Sigmoid colon (tissue), 7 donors: Measurements from ENCODE around the gene TMEM30A. TPM values are rescaled to one million over a fixed set of nuclear protein-coding genes. Genes with fewer than 3 reads are reported as not detected.

Experiments used
- DNase-seq: peaks from one replicate; pipeline ENCODE4 v3.0.0-alpha.2; 2019
- H3K27ac ChIP-seq, 4 donors: fragments of 200-600 bp; sonication (generic); one replicate each; pipeline ENCODE4 v1.5.1; 2016 to 2019; ENCODE audit warnings: mild to moderate bottlenecking in 1 of 4
- H3K27me3 ChIP-seq, 3 donors: fragments of 200-600 bp; sonication (generic); one replicate each; pipeline ENCODE4 v1.5.1; 2019; ENCODE audit warnings: mild to moderate bottlenecking in 1 of 3
- H3K36me3 ChIP-seq, 4 donors: fragments of 200-600 bp; sonication (generic); one replicate each; pipeline ENCODE4 v1.5.1; 2016 to 2019
- H3K4me1 ChIP-seq, 4 donors: fragments of 200-600 bp; sonication (generic); one replicate each; pipeline ENCODE4 v1.5.1; 2017 to 2019
- H3K4me3 ChIP-seq, 4 donors: fragments of 200-600 bp; sonication (generic); one replicate each; pipeline ENCODE4 v1.5.1; 2017 to 2019; ENCODE audit warnings: mild to moderate bottlenecking in 2 of 4, moderate library complexity in 1 of 4
- H3K9me3 ChIP-seq, 4 donors: fragments of 200-600 bp in 3 of 4; sonication (generic) in 3 of 4; one replicate each; pipeline versions ENCODE4 v1.5.1 to v1.6.1; 2013 to 2019
- EP300 ChIP-seq, 4 donors: sonication (generic); formaldehyde crosslinking; IDR thresholded peaks; one replicate each; pipeline ENCODE4 v1.6.1; 2017; ENCODE audit warnings: antibody characterized with exemption in 4 of 4
- POLR2A ChIP-seq, 2 donors: fragments of 450-650 bp; IDR thresholded peaks; one replicate each; pipeline ENCODE4 v1.6.1; 2016; ENCODE audit warnings: antibody characterized with exemption in 2 of 2, mild to moderate bottlenecking in 2 of 2, moderate library complexity in 2 of 2
- POLR2AphosphoS5 ChIP-seq, 4 donors: sonication (generic); formaldehyde crosslinking; IDR thresholded peaks; one replicate each; pipeline ENCODE4 v1.6.1; 2017; ENCODE audit warnings: antibody characterized with exemption in 4 of 4
- WGBS, 2 donors: extraction: QIAGEN DNeasy Blood & Tissue Kit; methylation state at CpG; one replicate each; pipeline ENCODE4 v1.1.7; 2013; 5-methylcytosine and 5-hydroxymethylcytosine counted together
- intact Hi-C: fragments of 100-400 bp; cut with DNase I; formaldehyde crosslinking; loops from one replicate; pipeline ENCODE4 v1.15.1; 2023
- polyA plus RNA-seq, 3 donors: library from polyadenylated mRNA; stranded (reverse); fragments of 200-250 nt; gene quantifications; one replicate each; pipeline ENCODE4 v1.2.3, GENCODE V29; 2013
- total RNA-seq, 4 donors: library from RNA; depleted of rRNA; stranded (reverse); fragments of >200 nt; gene quantifications; one replicate each; pipeline ENCODE4 v1.1.0, GENCODE V29; 2016
- TF ChIP-seq, protein P1 (sequence below), 4 experiments: fragments of 450-650 bp in 3 of 4; fragments of 200-600 bp in 1 of 4; IDR thresholded peaks; one replicate each; pipeline ENCODE4 v1.5.1; 2016 to 2019; ENCODE audit warnings: antibody characterized with exemption in 4 of 4, mild to moderate bottlenecking in 3 of 4, moderate library complexity in 2 of 4
- donor health status: healthy with polysubstance abuse.
- donor health status: Bipolar disorder and iron deficiency.
- donor health status: healthy.

Gene TMEM30A
- total and polyA plus RNA-seq, 7 donors, result 10.8 to 95.6 (median 69.5) TPM

GRCh38 chr6:75213732-75214131 is 70.9 kb downstream of the TMEM30A start:
- DNase-seq, result no peak
- TF ChIP-seq POLR2A (IDR thresholded peaks at IDR 0.05) (no peak), POLR2AphosphoS5 (IDR thresholded peaks at IDR 0.05) (no peak), EP300 (IDR thresholded peaks at IDR 0.05) (no peak)
- TF ChIP-seq, protein P1, sequence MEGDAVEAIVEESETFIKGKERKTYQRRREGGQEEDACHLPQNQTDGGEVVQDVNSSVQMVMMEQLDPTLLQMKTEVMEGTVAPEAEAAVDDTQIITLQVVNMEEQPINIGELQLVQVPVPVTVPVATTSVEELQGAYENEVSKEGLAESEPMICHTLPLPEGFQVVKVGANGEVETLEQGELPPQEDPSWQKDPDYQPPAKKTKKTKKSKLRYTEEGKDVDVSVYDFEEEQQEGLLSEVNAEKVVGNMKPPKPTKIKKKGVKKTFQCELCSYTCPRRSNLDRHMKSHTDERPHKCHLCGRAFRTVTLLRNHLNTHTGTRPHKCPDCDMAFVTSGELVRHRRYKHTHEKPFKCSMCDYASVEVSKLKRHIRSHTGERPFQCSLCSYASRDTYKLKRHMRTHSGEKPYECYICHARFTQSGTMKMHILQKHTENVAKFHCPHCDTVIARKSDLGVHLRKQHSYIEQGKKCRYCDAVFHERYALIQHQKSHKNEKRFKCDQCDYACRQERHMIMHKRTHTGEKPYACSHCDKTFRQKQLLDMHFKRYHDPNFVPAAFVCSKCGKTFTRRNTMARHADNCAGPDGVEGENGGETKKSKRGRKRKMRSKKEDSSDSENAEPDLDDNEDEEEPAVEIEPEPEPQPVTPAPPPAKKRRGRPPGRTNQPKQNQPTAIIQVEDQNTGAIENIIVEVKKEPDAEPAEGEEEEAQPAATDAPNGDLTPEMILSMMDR (IDR thresholded peaks at IDR 0.05), result no peak
- no peak overlapping the region for H3K27ac ChIP-seq
- intact Hi-C loops, result loop anchor here (5.0 kb wide), 1 partner anchor 1536 kb away; no protein-coding TSS in a partner anchor
- no peaks in the 10 kb centered on the region for H3K36me3 ChIP-seq
- H3K4me1 ChIP-seq, result peaks cover 0 to 34% (median 7%) of the 10 kb centered on the region in 4 donors
- no peaks in the 10 kb centered on the region for H3K9me3 ChIP-seq
- 88 to 91% methylated on average over 2 of the region's 2 CpGs for WGBS, 2 donors
- H3K27me3 ChIP-seq, result no peaks in the 10 kb centered on the region
- no peak overlapping the region for H3K4me3 ChIP-seq

- intact Hi-C loops, result loop anchor here (5.0 kb wide), 1 partner anchor 1536 kb away; no protein-coding TSS in a partner anchor
- Histone ChIP-seq H3K36me3 (no peaks in the 10 kb centered on the region), H3K27me3 (no peaks in the 10 kb centered on the region), H3K27ac (no peak overlapping the region), H3K4me1 (peaks cover 0 to 39% (median 9%) of the 10 kb centered on the region in 4 donors), H3K4me3 (no peak overlapping the region), H3K9me3 (no peaks in the 10 kb centered on the region)
- DNase-seq, result no peak
- TF ChIP-seq, protein P1 (IDR thresholded peaks at IDR 0.05), result no peak
- WGBS, 2 donors, result 20 to 58% methylated on average over 1 of the region's 1 CpG
These were observed 71.5 kb downstream of the TMEM30A start for GRCh38 chr6:75213112-75213511.

- DNase-seq, result no peak
- TF ChIP-seq, protein P1 (IDR thresholded peaks at IDR 0.05), result no peak
- TF ChIP-seq POLR2AphosphoS5 (IDR thresholded peaks at IDR 0.05), result no peak
- TF ChIP-seq EP300 (IDR thresholded peaks at IDR 0.05), result no peak
- no peak for TF ChIP-seq POLR2A (IDR thresholded peaks at IDR 0.05)
- H3K27ac ChIP-seq, result no peak overlapping the region
- no peak overlapping the region for H3K4me3 ChIP-seq
- no peaks in the 10 kb centered on the region for H3K36me3 ChIP-seq
- H3K9me3 ChIP-seq, result no peaks in the 10 kb centered on the region
- 4 to 32% methylated on average over 3 of the region's 3 CpGs for WGBS, 2 donors
- intact Hi-C loops, result loop anchor here (1.0 to 5.0 kb wide), 2 partner anchors 1473 to 1535 kb away; no protein-coding TSS in a partner anchor
- H3K27me3 ChIP-seq, result no peaks in the 10 kb centered on the region
- H3K4me1 ChIP-seq, result peaks cover 0 to 31% (median 12%) of the 10 kb centered on the region in 4 donors
These were observed 72.5 kb downstream of the TMEM30A start for GRCh38 chr6:75211920-75212590.

- Histone ChIP-seq H3K36me3 (no peaks in the 10 kb centered on the region), H3K27me3 (no peaks in the 10 kb centered on the region), H3K27ac (no peak overlapping the region), H3K4me3 (no peak overlapping the region), H3K9me3 (no peaks in the 10 kb centered on the region), H3K4me1 (peaks cover 0 to 35% (median 8%) of the 10 kb centered on the region in 4 donors)
- intact Hi-C loops, result loop anchor here (1.0 to 5.0 kb wide), 2 partner anchors 1472 to 1534 kb away; no protein-coding TSS in a partner anchor
- DNase-seq, result no peak
- TF ChIP-seq POLR2AphosphoS5 (IDR thresholded peaks at IDR 0.05) (no peak), POLR2A (IDR thresholded peaks at IDR 0.05) (no peak), EP300 (IDR thresholded peaks at IDR 0.05) (no peak)
- TF ChIP-seq, protein P1 (IDR thresholded peaks at IDR 0.05), result peak; percentile 52 to 81 (median 66)
- 21 to 28% methylated on average over 10 of the region's 10 CpGs for WGBS, 2 donors
These were observed 73.5 kb downstream of the TMEM30A start for GRCh38 chr6:75210885-75211739.
